A673 (cell line): ENCODE measurements around the gene ITGB4. TPM values are rescaled to one million over a fixed set of nuclear protein-coding genes. Genes with fewer than 3 reads are reported as not detected.
"Not testable (repeated sequence)": the region's sequence is repeated elsewhere in the genome, so short reads cannot be mapped to it uniquely, and the experiment has no call there.

Experiments
- BruUV-seq: library from RNA; stranded (reverse); fragments of 400-500 nt; replicated peaks from 2 replicates; lab custom pipeline; 2021; lab: Mats Ljungman, UMichigan
- CTCF ChIA-PET: fragments of 300-600 bp; sonication (Branson Sonifier 250); formaldehyde crosslinking; loops from one replicate; lab custom pipeline; 2022; ENCODE audit warnings: antibody characterized with exemption; lab: Charles Lee
- POLR2A ChIA-PET: fragments of 300-600 bp; sonication (Branson Sonifier 250); formaldehyde crosslinking; loops from one replicate; lab custom pipeline; 2022; ENCODE audit warnings: antibody characterized with exemption; ENCODE audit not compliant: low non-redundant PET; lab: Charles Lee
- DNase-seq: peaks from one replicate; pipeline ENCODE4 v3.0.0-alpha.2; 2015; ENCODE audit warnings: low spot score
- H3K27ac ChIP-seq: fragments of 200-600 bp; sonication (generic); 2 replicates; pipeline ENCODE4 v1.5.1; 2016; ENCODE audit warnings: mixed run types, low read depth, mild to moderate bottlenecking, mixed read lengths, antibody characterized with exemption, low read length; ENCODE audit not compliant: poor library complexity, severe bottlenecking
- H3K27me3 ChIP-seq: fragments of 200-600 bp; sonication (generic); replicated peaks from 2 replicates; pipeline ENCODE4 v1.6.1; 2017; ENCODE audit warnings: mixed run types, low read depth, mild to moderate bottlenecking, mixed read lengths, antibody characterized with exemption, low read length; ENCODE audit not compliant: insufficient read depth, poor library complexity
- H3K36me3 ChIP-seq: fragments of 200-600 bp; sonication (generic); 2 replicates; pipeline ENCODE4 v1.6.1; 2016; ENCODE audit warnings: mixed run types, mild to moderate bottlenecking, mixed read lengths, antibody characterized with exemption, low read length; ENCODE audit not compliant: insufficient read depth, poor library complexity, severe bottlenecking
- H3K4me1 ChIP-seq: fragments of 200-600 bp; sonication (generic); 2 replicates; pipeline ENCODE4 v1.6.1; 2017; ENCODE audit warnings: mixed run types, mild to moderate bottlenecking, mixed read lengths, antibody characterized with exemption, low read length; ENCODE audit not compliant: insufficient read depth, poor library complexity, severe bottlenecking
- H3K4me3 ChIP-seq: fragments of 200-600 bp; sonication (generic); 2 replicates; pipeline ENCODE4 v1.5.1; 2016; ENCODE audit warnings: low read depth, mixed run types, mild to moderate bottlenecking, mixed read lengths, low read length; ENCODE audit not compliant: poor library complexity, severe bottlenecking
- H3K9me3 ChIP-seq: fragments of 200-600 bp; sonication (generic); 2 replicates; pipeline ENCODE4 v1.6.1; 2016; ENCODE audit warnings: mixed run types, low read depth, mild to moderate bottlenecking, mixed read lengths, antibody characterized with exemption, low read length; ENCODE audit not compliant: poor library complexity, severe bottlenecking
- EZH2 ChIP-seq: fragments of 200-600 bp; sonication (generic); IDR thresholded peaks from 2 replicates; pipeline ENCODE4 v1.6.1; 2017; ENCODE audit warnings: borderline replicate concordance, low read depth, mild to moderate bottlenecking, mixed read lengths, antibody characterized with exemption, low read length; ENCODE audit not compliant: poor library complexity, severe bottlenecking
- intact Hi-C: fragments of 100-400 bp; cut with micrococcal nuclease; formaldehyde crosslinking; loops from one replicate; pipeline ENCODE4 v1.10.0; 2022; ENCODE audit not compliant: unreplicated experiment
- total RNA-seq: library from RNA; stranded (reverse); gene quantifications from 2 replicates; pipeline ENCODE4 v1.2.3, GENCODE V29; 2021
- TF ChIP-seq, protein P1 (sequence below): fragments of 300-800, 200-600 bp; sonication (generic); conservative IDR thresholded peaks from 2 replicates; pipeline ENCODE4 v1.5.1; 2017; ENCODE audit warnings: low read depth, mild to moderate bottlenecking, antibody characterized with exemption, low read length, moderate library complexity, mixed read lengths

Gene ITGB4
- total RNA-seq, 1 experiment from 2014 or later: 0.95 TPM

DNA sequence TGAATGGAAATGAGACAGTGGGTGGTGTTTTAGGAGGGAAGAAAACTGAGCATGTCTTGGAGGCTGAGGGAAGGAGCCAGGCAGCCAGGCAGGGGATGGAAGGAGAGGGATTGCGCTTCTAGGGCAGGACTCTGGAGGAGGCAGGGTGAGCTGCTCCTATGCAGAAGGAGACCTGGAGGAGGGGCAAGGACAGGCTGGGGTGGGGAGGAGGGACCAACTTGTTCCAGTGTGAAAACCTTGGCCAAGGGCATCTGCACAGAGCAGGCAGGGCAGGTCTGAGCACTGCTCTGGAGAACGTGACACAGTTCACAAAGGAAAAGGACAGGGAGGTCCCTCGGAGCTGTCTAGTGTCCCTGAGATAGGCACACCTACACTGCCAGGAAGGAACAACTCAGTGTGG lies 38.2 kb downstream of the ITGB4 start:
- peaks cover 8% of the 10 kb centered on the region for H3K4me1 ChIP-seq
- H3K36me3 ChIP-seq: no peaks in the 10 kb centered on the region
- no peak for DNase-seq
- POLR2A ChIA-PET: no interaction called here
- H3K27me3 ChIP-seq: no peaks in the 10 kb centered on the region
- TF ChIP-seq EZH2: no peak
- TF ChIP-seq, protein P1, sequence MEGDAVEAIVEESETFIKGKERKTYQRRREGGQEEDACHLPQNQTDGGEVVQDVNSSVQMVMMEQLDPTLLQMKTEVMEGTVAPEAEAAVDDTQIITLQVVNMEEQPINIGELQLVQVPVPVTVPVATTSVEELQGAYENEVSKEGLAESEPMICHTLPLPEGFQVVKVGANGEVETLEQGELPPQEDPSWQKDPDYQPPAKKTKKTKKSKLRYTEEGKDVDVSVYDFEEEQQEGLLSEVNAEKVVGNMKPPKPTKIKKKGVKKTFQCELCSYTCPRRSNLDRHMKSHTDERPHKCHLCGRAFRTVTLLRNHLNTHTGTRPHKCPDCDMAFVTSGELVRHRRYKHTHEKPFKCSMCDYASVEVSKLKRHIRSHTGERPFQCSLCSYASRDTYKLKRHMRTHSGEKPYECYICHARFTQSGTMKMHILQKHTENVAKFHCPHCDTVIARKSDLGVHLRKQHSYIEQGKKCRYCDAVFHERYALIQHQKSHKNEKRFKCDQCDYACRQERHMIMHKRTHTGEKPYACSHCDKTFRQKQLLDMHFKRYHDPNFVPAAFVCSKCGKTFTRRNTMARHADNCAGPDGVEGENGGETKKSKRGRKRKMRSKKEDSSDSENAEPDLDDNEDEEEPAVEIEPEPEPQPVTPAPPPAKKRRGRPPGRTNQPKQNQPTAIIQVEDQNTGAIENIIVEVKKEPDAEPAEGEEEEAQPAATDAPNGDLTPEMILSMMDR: no peak
- CTCF ChIA-PET: no interaction called here
- H3K4me3 ChIP-seq: no peak overlapping the region
- H3K9me3 ChIP-seq: no peaks in the 10 kb centered on the region
- no peak overlapping the region for H3K27ac ChIP-seq
- intact Hi-C loops: no loop called here
- no TSS peak for BruUV-seq

DNA sequence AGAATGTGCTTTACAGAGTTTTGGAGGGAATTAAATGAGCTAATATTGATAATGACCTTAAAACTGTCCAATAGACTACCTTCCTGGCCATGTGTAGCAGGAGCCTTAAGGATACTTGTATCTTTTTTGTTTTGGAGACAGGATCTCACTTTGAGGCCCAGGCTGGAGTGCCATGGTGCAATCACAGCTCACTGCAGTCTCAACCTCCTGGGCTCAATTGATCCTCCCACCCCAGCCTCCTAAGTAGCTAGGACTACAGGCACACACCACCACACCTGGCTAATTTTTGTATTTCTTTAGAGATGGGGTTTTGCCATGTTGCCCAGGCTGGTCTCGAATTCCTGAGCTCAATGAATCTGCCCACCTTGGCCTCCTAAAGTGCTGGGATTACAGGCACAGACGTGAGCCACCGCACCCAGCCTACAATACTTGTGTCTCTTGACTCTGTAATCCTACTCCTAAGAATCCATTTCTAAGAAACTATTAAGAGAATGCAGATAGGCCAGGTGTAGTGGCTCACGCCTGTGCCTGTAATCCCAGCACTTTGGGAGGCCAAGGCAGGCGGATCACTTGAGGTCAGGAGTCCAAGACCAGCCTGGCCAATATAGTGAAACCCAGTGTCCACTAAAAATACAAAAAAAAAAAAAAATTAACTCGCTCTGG lies 38.9 kb downstream of the ITGB4 start:
- DNase-seq, H3K27ac ChIP-seq, H3K36me3 ChIP-seq, H3K9me3 ChIP-seq, intact Hi-C loops, BruUV-seq, POLR2A ChIA-PET, H3K4me1 ChIP-seq, CTCF ChIA-PET, H3K27me3 ChIP-seq, H3K4me3 ChIP-seq: not testable (repeated sequence)

DNA sequence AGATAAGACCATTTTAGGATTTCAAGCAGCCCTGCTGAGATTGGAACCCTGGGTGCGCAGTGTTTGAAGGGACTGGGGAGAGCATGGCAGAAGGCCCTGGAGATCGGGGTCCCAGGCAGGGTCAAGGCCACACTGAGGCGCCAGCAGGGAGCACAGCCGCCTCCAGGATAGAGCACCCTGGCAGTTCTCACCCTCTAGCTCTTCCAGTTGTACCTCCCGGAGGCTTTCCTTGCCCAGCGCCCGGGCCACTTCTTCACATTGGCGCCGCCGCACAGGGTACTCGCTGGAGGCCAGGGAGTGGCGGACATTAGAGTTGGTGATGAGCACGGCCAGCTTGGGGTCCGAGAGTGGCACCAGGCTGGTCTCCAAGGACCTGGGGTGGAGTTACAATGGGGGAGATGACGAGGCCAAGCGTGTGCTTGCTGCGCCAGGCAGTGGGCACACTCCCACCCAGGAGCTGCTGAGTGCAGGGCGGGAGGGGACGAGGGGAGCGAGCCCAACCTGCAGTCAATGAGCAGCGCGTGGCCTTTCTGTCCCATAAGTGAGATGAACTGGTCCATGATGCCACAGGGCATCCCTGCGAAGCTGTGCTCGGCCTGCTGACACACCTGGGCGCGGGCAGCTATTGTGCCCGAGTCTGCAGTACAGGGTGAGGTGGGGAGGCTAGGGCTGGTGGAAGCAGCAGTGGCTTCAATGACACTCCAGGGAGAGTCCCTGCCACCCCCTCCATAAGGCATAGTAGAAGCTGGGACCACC lies 41.4 kb downstream of the ITGB4 start:
- Histone ChIP-seq H3K36me3 (no peaks in the 10 kb centered on the region), H3K9me3 (no peaks in the 10 kb centered on the region), H3K27ac (no peak overlapping the region), H3K27me3 (no peaks in the 10 kb centered on the region), H3K4me1 (peaks cover 8% of the 10 kb centered on the region), H3K4me3 (no peak overlapping the region)
- ChIA-PET CTCF (interaction anchor here (1.0 kb wide), 1 partner anchor 15 kb away, joined by 3 read pairs; no protein-coding TSS in a partner anchor), POLR2A (no interaction called here)
- no peak for DNase-seq
- intact Hi-C loops: no loop called here
- no TSS peak for BruUV-seq
- TF ChIP-seq EZH2: no peak
- TF ChIP-seq, protein P1: no peak
